Osteoblast (primary cell): ENCODE results near the gene CDC37. TPM values are rescaled to one million over a fixed set of nuclear protein-coding genes. Genes with fewer than 3 reads are reported as not detected.
"Not testable (repeated sequence)": the region's sequence is repeated elsewhere in the genome, so short reads cannot be mapped to it uniquely, and the experiment has no call there.

ENCODE experiments used
- DNase-seq: peaks from one replicate; pipeline ENCODE4 v3.0.0; 2011; ENCODE audit warnings: low spot score, mixed read lengths; ENCODE audit not compliant: insufficient read length; ENCODE audit errors: missing footprints
- H2AFZ ChIP-seq: 2 replicates; pipeline ENCODE4 v1.6.0; 2011; ENCODE audit warnings: mild to moderate bottlenecking, low read length
- H3K27ac ChIP-seq: 2 replicates; pipeline ENCODE4 v1.5.1; 2011; ENCODE audit warnings: mild to moderate bottlenecking, low read depth, low read length, moderate library complexity
- H3K27me3 ChIP-seq: 2 replicates; pipeline ENCODE4 v1.6.0; 2012; ENCODE audit warnings: mild to moderate bottlenecking, control low read depth, inconsistent platforms, low read length, moderate library complexity; ENCODE audit not compliant: insufficient read depth
- H3K36me3 ChIP-seq: 2 replicates; pipeline ENCODE4 v1.5.1; 2011; ENCODE audit warnings: mild to moderate bottlenecking, low read length, control low read depth, moderate library complexity; ENCODE audit not compliant: insufficient read depth
- H3K4me1 ChIP-seq: 2 replicates; pipeline ENCODE4 v1.5.1; 2011; ENCODE audit warnings: mild to moderate bottlenecking, low read length, control low read depth, moderate library complexity; ENCODE audit not compliant: insufficient read depth
- H3K4me2 ChIP-seq: 2 replicates; pipeline ENCODE4 v1.6.0; 2011; ENCODE audit warnings: mild to moderate bottlenecking, low read length; ENCODE audit not compliant: insufficient read depth
- H3K4me3 ChIP-seq: fragments of 200-600 bp; sonication (generic); 3 replicates; pipeline ENCODE4 v1.5.1; 2012; ENCODE audit warnings: mild to moderate bottlenecking, low read length, inconsistent platforms; ENCODE audit not compliant: insufficient read depth
- H3K79me2 ChIP-seq: 2 replicates; pipeline ENCODE4 v1.6.0; 2012; ENCODE audit warnings: mild to moderate bottlenecking, low read length, control low read depth, inconsistent platforms; ENCODE audit not compliant: insufficient read depth
- H3K9me3 ChIP-seq: 2 replicates; pipeline ENCODE4 v1.5.1; 2011; ENCODE audit warnings: low read depth, low read length, control low read depth
- H4K20me1 ChIP-seq: 2 replicates; pipeline ENCODE4 v1.6.0; 2012; ENCODE audit warnings: mild to moderate bottlenecking, low read length, control low read depth; ENCODE audit not compliant: insufficient read depth
- CTCF ChIP-seq: IDR thresholded peaks from 2 replicates; pipeline ENCODE4 v1.5.1; 2011; ENCODE audit warnings: mild to moderate bottlenecking, low read depth, low read length, moderate library complexity; ENCODE audit errors: extremely low read depth
- total RNA-seq: library from RNA; depleted of rRNA; stranded (reverse); fragments of >200 nt; gene quantifications from 2 replicates; pipeline ENCODE4 v1.2.3, GENCODE V29; 2012

Gene CDC37
- total RNA-seq, 1 donor: 154 TPM

- H3K27me3 ChIP-seq: peaks cover 4% of the 10 kb centered on the region
- H3K79me2 ChIP-seq: peaks cover 24% of the 10 kb centered on the region
- no peak for TF ChIP-seq CTCF
- H3K36me3 ChIP-seq: no peaks in the 10 kb centered on the region
- DNase-seq: no peak
- no peak overlapping the region for H3K4me3 ChIP-seq
- no peak overlapping the region for H3K4me2 ChIP-seq
- H2AFZ ChIP-seq: no peak overlapping the region
- no peak overlapping the region for H3K27ac ChIP-seq
- peaks cover 41% of the 10 kb centered on the region for H3K4me1 ChIP-seq
- no peaks in the 10 kb centered on the region for H3K9me3 ChIP-seq
- peaks cover 13% of the 10 kb centered on the region for H4K20me1 ChIP-seq
Measured at GRCh38 chr19:10406191-10406590, 2.8 kb upstream of the CDC37 start.

GRCh38 chr19:10404888-10405820, 1.8 kb upstream of the CDC37 start:
- peak overlapping the region; percentile 100 for H3K4me2 ChIP-seq
- DNase-seq: peak; percentile 84
- no peaks in the 10 kb centered on the region for H3K9me3 ChIP-seq
- H3K27me3 ChIP-seq: peaks cover 4% of the 10 kb centered on the region
- peaks cover 21% of the 10 kb centered on the region for H4K20me1 ChIP-seq
- peaks cover under 1% of the 10 kb centered on the region for H3K36me3 ChIP-seq
- peak overlapping the region; percentile 100 for H3K4me3 ChIP-seq
- H3K79me2 ChIP-seq: peaks cover 35% of the 10 kb centered on the region
- peaks cover 46% of the 10 kb centered on the region for H3K4me1 ChIP-seq
- H3K27ac ChIP-seq: no peak overlapping the region
- peak overlapping the region; percentile 100 for H2AFZ ChIP-seq
- TF ChIP-seq CTCF: no peak

- H2AFZ ChIP-seq: peak overlapping the region; percentile 80
- no peaks in the 10 kb centered on the region for H3K9me3 ChIP-seq
- TF ChIP-seq CTCF: no peak
Measured at GRCh38 chr19:10402441-10403038, 802 bp downstream of the CDC37 start.

GRCh38 chr19:10399878-10400277, 3.5 kb downstream of the CDC37 start:
- H2AFZ ChIP-seq: no peak overlapping the region
- H3K36me3 ChIP-seq: peaks cover 16% of the 10 kb centered on the region
- no peak overlapping the region for H3K4me3 ChIP-seq
- H3K9me3 ChIP-seq: no peaks in the 10 kb centered on the region
- peaks cover 45% of the 10 kb centered on the region for H4K20me1 ChIP-seq
- H3K27me3 ChIP-seq: no peaks in the 10 kb centered on the region
- H3K79me2 ChIP-seq: peaks cover 77% of the 10 kb centered on the region
- no peak overlapping the region for H3K4me2 ChIP-seq
- no peak overlapping the region for H3K27ac ChIP-seq
- peak; percentile 87 for DNase-seq
- peaks cover 27% of the 10 kb centered on the region for H3K4me1 ChIP-seq
- TF ChIP-seq CTCF: no peak

More at GRCh38 chr19:10402441-10403038, 802 bp downstream of the CDC37 start:
- Histone ChIP-seq H3K4me2 (peak overlapping the region; percentile 100), H3K27ac (peak overlapping the region; percentile 92), H3K4me3 (peak overlapping the region; percentile 100), H3K79me2 (peaks cover 61% of the 10 kb centered on the region), H3K36me3 (peaks cover 10% of the 10 kb centered on the region), H3K27me3 (peaks cover 4% of the 10 kb centered on the region), H4K20me1 (peaks cover 40% of the 10 kb centered on the region), H3K4me1 (peaks cover 31% of the 10 kb centered on the region)
- peak; percentile 87 for DNase-seq

- not testable (repeated sequence) for H3K4me3 ChIP-seq, H3K27me3 ChIP-seq, H2AFZ ChIP-seq, DNase-seq, H3K4me2 ChIP-seq, H3K27ac ChIP-seq, H3K9me3 ChIP-seq
- peaks cover 45% of the 10 kb centered on the region for H4K20me1 ChIP-seq
- H3K79me2 ChIP-seq: peaks cover 77% of the 10 kb centered on the region
- H3K4me1 ChIP-seq: peaks cover 24% of the 10 kb centered on the region
- peaks cover 19% of the 10 kb centered on the region for H3K36me3 ChIP-seq
Measured at GRCh38 chr19:10399340-10399739, 4.0 kb downstream of the CDC37 start.
